ENCODE measurements around the gene PDE6A. TPM values are rescaled to one million over a fixed set of nuclear protein-coding genes. Genes with fewer than 3 reads are reported as not detected.

Gene PDE6A
- total and polyA plus RNA-seq, 9 of the 15 experiments (the other 6 are each of a cell fraction or from before 2014, with no cell fraction given) = 0.01 to 0.04 (median 0.01) TPM; not detected in 6

DNA sequence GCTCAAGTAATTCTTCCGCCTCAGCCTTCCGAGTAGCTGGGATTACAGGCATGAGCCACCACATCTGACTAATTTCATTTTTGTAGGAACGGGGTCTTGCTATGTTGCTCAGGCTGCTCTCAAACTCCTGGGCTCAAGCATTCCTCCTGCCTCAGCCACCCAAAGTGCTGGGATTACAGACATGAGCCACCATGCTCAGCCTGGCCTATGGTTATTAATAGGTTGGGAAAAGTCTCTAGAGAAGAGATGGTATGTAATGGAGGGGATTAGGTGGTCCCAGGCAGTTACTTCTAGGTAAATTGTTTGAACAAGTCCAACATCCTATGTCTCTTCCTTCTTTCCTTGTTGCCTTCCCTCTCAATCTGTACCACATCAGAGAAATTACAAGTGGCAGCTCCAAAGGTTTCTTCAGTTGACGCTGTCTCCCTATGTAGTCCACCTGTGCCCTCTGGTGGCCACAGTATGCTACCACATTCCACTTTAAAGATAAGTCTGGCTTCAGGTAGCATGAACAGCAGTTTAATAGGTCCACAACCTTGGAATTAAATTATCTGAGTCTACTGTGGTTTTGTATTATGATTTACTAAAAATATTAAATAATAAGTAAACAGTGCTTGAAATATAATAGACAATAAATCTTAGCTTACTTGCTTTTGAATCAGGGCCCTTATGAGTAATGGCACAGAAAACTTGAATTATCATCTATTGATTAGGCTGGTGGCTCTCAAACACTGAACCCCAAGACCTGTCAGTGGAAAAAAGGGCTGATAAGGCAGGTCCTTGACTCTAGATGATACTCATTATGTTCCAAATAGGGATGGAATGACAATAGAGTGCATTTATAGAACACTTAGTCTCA is 46.2 kb upstream of the PDE6A start (continued):
- TF ChIP-seq E2F1 (CRISPR knock-in tag; IDR thresholded peaks at IDR 0.05) = 0 out of 2 replicates have a peak, but pooled peaks have one; percentile 46
- TF ChIP-seq, protein P1, sequence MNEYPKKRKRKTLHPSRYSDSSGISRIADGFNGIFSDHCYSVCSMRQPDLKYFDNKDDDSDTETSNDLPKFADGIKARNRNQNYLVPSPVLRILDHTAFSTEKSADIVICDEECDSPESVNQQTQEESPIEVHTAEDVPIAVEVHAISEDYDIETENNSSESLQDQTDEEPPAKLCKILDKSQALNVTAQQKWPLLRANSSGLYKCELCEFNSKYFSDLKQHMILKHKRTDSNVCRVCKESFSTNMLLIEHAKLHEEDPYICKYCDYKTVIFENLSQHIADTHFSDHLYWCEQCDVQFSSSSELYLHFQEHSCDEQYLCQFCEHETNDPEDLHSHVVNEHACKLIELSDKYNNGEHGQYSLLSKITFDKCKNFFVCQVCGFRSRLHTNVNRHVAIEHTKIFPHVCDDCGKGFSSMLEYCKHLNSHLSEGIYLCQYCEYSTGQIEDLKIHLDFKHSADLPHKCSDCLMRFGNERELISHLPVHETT (CRISPR knock-in tag; conservative IDR thresholded peaks at IDR 0.05 in 1 of 2, IDR thresholded peaks at IDR 0.05 in 1 of 2) = no peak
- no peak for TF ChIP-seq TBL1XR1 (IDR thresholded peaks at IDR 0.05; ENCODE audit: low read length in 2 of 2)
- TF ChIP-seq C11orf30 (IDR thresholded peaks at IDR 0.05; ENCODE audit: low read depth) = no peak
- TF ChIP-seq SMC3 (conservative IDR thresholded peaks at IDR 0.05; ENCODE audit: insufficient read depth, low read depth, low read length) = peak; percentile 95
- no peak for TF ChIP-seq TSC22D4 (tag; IDR thresholded peaks at IDR 0.05)
- no peak for TF ChIP-seq KDM1A (IDR thresholded peaks at IDR 0.05)
- 0 out of 2 replicates have a peak, but pooled peaks have one; percentile 28 for TF ChIP-seq FOXK1 (CRISPR knock-in tag; IDR thresholded peaks at IDR 0.05; ENCODE audit: borderline replicate concordance)
- TF ChIP-seq SRSF7 (optimal IDR thresholded peaks at IDR 0.05; ENCODE audit: low read depth, low read length) = no peak
- TF ChIP-seq ELF2 (CRISPR knock-in tag; IDR thresholded peaks at IDR 0.05) = no peak
- no peak for TF ChIP-seq ZNF133 (CRISPR knock-in tag; IDR thresholded peaks at IDR 0.05)
- TF ChIP-seq YBX1 (IDR thresholded peaks at IDR 0.05) = no peak
- peak; percentile 65 for TF ChIP-seq TEAD4 (IDR thresholded peaks at IDR 0.05; ENCODE audit: low read length)
- no peak for TF ChIP-seq TEAD4 (CRISPR knock-in tag; IDR thresholded peaks at IDR 0.05; ENCODE audit: borderline replicate concordance)
- peak; percentile 49; the same call in 1 of the 2 replicates for TF ChIP-seq RB1 (IDR thresholded peaks at IDR 0.05; ENCODE audit: low read depth)
- TF ChIP-seq ZNF398 (CRISPR knock-in tag; IDR thresholded peaks at IDR 0.05) = no peak
- TF ChIP-seq CREB5 (CRISPR knock-in tag; IDR thresholded peaks at IDR 0.05) = no peak
- TF ChIP-seq, protein P2, sequence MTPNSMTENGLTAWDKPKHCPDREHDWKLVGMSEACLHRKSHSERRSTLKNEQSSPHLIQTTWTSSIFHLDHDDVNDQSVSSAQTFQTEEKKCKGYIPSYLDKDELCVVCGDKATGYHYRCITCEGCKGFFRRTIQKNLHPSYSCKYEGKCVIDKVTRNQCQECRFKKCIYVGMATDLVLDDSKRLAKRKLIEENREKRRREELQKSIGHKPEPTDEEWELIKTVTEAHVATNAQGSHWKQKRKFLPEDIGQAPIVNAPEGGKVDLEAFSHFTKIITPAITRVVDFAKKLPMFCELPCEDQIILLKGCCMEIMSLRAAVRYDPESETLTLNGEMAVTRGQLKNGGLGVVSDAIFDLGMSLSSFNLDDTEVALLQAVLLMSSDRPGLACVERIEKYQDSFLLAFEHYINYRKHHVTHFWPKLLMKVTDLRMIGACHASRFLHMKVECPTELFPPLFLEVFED (CRISPR knock-in tag; conservative IDR thresholded peaks at IDR 0.05) = no peak
